ENCODE measurements around the gene TP53I11.

TP53I11 gene

DNA sequence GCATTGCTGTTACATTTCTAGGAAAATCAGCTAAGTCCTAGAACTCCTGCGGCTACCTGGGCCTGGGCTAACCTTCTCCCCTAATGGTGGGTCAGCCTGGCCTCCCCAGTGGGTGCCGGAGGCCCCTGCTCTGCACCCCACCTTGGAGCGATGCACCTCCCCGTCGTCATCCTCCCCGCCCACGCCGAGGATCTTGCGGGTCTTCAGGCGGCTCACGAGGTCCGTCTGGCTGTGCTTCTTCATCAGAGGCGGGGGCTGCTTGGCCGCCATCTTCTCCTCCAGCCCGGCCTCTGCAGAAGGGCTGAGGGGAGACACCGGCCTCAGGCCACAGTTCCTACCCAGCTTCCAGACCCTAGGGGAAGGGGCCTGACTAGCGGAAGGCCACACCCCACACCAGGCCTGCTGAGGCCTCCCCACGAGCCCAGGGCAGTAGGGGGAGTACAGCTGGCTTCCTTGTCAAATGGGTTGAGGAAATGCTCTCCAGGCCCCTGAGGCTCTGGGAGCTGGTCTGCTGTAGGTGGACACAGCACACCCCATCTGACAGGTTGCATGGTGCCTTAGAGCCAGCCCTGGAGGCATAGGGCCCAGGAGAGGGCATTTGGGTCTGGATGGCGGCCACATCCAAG, 12.5 kb downstream of the TP53I11 start:
- no peak for DNase-seq

DNA sequence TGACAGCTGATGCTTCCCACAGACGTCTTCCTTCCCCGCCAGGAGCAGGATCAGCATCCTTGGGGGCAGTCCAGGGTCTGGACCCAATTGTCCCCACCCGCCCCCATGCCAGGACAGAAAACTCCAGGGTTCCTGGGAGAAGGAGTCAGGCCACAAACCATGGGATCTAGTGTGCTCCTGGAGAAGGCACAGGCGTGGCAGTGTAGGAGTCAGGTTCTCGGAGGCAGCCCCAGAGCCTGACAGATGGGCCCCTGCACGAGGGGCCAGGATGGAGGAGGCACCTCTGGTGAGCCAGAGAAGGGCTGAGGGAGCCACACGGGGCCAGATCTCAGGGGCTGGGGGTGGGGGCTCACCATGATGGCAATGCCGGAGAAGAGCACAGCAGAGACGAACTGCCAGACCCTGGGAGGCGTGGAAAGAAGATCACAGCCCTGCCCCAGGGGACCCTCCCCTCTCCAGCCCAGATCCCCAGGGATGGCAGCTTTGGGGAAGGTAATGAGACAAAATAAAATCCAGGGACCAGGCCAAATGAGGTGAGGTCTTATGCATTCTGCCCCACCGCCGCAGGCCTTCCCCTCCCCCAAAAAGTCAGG, 13.6 kb downstream of the TP53I11 start:
- DNase-seq, result no peak

DNA sequence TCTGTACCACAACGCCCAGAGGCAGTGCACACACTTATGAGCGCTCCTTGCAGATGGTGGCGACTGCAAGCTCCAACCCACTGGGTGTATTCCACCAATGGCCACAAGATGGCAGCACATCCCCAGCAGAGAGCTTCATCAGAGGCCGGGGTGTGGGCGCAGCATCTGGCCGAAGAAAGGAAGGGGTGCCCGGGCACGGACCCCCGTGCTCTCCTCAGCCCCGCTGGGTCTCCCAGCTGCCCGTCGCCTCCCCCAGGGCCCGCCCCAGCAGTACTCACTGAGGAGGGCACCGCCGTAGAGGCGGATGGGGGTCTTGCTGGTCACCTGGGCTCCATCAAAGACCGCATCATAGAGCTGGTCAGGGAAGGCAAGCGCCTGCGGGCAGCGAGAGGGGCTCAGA, 14.2 kb downstream of the TP53I11 start:
- DNase-seq, result peak; percentile 91

DNA sequence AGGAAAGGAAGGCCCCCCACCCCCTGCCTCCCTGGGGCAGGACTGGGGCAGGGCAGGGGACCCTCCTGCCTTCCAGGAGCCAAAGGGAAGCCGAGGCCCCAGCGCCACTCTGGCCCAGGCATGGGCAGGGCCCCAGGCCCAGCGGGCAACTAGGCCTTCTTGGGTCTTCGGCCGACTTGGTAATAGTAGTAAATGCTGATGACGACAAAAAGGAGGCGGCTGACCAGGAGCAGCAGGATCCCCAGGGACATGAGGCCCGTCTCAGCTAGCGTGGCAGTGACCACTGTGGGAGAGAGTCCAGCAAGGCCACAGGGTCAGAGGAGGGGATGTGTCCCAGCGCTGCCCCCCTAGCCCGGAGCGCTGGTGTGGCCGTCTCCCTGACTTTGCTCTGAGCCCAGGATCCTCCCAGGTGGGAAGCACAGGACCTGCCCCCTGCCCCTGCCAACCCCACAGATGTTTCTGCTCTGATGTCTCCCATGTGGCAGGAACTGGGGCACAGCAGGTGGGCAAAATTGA, 15.9 kb downstream of the TP53I11 start:
- no peak for DNase-seq

DNA sequence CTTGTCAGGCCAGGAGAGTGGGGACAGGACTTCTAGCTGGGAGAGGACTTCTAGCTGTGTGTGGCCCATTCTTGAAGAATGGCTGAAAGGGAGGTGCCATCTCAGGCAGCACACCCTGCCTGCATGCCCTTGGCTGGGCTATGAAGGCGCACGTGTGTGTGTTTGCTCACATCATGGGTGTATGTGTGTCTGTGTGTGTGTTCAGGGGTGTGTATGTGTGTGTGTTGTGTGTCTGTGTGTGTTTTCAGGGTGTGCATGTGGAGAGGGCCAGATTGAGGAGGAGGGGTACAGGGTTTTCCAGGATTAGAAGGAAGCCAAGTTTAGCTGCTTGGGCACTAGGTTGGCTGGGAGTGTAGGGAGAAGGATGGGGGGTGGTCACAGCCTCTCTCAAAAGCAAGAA, 16.6 kb downstream of the TP53I11 start:
- no peak for DNase-seq

DNA sequence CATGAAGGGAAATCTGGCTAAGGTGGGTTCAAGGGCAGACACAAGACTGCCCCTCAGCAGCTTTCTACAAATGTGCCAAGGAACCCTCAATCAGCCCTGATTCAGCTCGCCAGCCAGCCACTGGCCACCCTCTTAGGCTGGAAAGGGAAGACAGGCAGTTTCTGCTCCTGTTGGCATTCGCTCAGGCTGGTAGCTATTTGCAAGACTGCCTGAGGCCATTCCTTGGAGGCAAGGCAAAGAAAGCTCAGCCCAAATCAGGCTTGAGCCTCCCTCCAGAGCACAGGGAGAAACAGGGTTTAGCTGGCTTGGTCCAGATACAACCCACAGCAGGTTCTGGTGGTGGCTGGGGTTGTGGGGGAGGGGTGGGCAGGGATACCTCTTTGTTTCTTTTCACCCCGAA, 19.2 kb downstream of the TP53I11 start:
- DNase-seq, result no peak

DNA sequence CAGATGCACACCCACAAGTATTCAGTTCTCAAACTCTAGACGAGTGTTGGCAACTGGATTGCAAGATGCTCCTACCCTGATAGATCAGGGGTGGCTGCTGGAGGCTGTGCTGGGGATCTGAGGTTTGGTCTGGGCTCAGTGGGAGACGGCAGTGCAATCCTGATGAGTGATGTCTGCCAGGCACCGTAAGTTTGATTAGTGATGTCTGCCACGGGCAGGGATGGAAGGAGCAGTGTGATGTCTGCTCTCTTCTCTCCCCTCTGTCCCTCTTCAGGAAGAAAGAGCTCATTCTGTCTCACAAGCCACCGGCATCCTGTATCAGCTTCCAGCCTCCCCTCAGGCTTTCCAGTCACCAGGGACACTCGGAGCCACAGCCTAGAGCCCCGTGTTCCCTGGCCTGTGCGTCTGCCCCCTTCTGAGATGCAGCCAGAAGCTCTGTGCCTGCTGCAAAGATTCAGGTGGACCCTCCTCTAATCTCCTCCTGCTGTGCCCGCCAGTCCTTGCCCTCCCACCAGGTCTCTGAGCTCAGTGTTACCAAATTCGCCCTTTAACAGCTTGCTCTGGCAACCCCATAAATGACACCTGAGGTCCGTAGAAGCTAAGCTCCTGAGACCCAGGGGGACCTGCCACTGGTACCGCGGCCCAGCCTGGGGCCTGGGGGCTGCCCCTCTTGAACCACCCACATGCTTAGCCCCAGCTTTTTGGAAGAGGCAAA, 19.9 kb downstream of the TP53I11 start:
- no peak for DNase-seq

DNA sequence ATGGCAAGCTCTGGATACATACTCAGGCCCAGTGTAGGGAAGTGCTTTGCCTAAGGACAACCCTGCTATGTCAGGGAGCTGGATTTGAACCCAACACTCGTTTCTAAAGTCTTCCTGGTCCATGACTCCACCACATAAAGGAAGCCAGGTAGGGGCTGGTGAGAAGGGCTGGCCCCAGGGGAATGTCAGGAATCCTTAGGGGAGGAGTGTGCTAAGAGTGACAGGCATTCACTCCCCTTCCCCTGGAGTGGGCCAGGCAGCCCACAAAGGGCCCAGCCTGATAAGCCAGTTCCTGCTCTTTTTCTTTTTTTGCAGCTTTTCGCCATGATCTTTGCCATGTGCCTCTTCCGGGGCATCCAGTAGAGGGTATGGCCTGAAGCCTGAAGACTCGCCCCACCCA, 21.9 kb downstream of the TP53I11 start:
- no peak for DNase-seq

DNA sequence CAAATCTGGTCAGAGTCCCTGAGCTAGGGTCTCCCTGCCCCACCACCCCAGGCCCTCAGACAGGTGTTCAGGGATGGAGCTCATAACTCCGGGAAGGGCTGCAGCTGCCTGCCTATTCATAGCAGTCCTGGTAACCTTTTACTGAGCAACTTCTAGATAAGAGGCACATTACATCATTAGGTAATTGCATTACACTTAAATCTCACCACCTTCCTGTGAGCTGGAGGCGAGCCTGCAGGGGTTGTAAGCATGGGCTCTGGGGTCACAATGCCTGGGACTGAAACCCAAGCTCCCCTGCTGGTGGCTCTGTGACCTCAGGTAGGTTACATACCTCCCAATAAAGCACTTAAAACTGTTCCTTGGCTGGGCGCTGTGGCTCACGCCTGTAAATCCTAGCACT, 22.5 kb downstream of the TP53I11 start:
- DNase-seq, result no peak

DNA sequence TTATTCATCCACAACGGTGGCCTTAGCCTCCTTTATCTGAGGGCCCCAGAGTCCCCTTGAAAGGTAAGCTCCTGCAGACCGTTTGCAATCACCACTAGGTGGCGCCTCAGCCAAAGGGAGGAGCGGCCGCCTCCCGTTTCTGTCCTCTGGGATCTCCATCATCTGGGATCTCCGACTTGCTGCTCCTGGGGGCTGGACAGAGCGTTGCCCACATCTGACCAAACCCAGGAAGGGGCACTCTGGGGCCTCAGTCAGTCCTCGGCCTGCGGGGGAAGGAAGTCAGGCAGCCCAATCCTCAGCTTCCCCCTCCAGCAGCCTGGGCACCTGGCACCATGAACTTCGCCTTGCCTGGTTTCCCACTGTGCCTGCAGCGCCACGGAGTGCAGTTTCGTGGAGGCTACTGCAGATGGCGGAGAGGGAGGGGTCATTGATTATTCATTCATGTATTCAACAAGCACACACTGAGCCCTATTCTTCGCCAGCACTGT, 23.5 kb downstream of the TP53I11 start:
- DNase-seq, result peak; percentile 84

DNA sequence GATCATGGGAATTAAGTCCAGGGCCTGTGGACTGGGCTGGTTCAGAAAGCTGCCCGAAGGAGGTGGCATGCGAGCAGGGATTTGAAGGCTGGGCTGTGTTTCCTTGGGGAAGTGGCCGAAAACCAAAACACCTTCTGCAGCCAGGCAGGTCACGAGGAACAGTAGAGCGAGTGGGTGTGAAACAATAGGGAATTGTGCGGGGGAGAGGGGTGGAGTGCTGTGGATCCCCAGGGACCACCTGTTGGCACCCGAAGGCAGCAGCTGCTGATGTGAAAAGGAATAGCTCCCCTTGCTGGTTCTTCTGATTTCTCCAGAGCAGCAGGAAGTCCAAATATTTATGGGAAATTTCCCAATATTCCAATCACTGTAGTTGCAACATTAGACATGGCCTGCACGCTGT, 24.6 kb downstream of the TP53I11 start:
- no peak for DNase-seq

DNA sequence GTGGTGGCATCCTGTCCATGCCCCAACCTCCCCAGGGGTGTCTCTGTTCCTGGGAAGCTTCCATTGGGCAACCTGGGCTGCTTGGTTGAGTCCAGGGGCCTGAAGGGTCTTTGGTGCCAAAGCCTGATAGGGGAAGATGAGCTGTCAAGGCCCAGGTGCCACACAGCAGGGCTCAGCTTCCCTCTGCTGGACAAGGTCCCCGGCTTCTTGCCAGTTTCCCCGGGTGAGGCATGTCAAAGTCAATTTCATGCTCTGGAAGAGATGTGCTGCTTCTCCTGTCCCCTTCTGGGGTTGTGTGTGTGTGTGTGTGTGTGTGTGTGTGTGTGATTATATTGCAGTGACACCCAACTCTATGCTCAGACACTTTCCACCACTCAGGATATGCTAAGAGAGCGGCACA, 26.9 kb downstream of the TP53I11 start:
- no peak for DNase-seq

DNA sequence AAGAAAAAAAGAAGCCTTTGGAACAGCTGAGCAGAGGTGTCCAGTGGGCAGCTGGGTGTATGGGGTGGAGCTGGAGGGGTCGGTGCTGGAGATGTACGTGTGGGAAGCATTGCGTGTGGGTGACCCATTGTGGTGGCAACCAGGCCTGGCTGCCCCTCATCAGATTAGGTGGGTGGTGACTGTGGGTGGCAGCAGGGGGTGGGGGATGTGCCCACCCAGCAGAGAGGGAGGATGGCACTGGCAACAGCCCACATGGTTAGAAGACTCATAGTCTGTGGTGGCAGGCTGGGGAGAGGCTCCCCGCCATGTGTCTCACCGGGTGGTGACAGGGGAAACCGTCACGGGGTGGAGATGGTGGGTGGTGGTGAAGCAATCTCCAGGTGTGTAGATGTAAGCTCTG, 27.6 kb downstream of the TP53I11 start:
- DNase-seq, result peak; percentile 66

DNA sequence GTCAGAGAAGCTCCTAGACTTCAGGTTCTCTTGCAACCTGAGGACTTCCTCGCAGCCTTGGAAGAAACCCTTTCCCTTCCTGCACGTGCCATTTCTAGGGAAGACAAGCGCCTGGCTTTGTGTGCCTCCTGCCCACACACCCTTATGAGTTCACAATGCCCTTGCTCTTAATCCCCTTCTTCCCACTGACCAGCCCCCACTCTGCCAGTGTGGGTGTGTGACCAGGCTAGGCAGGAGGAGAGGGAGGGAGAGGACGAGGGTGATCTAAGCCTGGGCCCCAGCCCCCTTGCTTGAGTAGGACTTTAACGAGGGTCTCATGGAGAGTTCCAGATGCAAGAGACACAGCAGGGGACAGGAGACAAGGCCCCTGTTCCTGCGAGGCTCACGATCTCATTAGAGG, 30.2 kb downstream of the TP53I11 start:
- no peak for DNase-seq

DNA sequence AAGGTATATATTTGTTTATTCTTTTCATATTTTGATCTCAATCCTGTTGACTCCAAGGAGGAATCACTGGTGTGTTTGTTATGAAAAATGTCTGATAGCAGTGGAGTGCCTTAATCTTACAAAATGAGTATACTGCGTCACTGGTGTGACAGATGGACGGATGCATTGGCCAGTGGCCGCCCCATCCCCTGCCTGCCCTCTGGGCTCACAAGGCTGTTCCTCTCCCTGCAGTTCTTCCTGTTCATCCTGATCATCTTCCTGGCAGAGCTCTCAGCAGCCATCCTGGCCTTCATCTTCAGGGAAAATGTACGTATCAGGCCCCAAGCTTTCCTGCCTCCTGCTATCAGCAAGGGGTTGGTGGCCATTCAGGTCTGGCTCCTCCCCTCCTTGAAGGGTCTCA, 32.9 kb downstream of the TP53I11 start:
- DNase-seq, result no peak

DNA sequence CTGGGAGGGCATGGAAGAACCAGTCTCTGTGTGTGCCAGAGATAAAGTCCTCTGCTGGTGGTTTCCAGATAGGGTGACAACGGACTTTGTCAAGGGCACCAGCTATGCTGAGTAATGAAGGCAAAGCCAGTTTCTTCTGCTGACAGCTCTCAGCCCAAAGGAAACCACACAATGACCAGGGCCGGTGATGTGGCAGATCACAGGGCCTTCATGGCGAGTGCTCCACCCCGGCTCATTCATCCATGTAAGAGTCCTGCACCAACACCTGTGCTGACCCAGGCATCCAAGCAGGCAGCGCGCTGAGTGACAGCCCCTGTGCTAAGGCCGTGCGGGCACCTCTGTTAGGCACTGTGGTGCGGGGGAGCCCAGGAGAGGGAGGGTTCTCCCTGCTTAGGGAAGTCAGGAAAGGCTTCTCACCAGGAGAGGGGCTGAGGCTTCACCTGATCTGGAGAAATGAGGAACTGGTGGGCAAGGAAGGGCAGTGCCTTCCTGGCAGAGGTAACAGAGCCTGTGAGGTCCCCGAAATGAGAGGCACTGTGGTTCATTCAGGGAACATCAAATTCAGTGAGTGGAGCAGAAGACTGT, 33.8 kb downstream of the TP53I11 start:
- DNase-seq, result peak; percentile 96

DNA sequence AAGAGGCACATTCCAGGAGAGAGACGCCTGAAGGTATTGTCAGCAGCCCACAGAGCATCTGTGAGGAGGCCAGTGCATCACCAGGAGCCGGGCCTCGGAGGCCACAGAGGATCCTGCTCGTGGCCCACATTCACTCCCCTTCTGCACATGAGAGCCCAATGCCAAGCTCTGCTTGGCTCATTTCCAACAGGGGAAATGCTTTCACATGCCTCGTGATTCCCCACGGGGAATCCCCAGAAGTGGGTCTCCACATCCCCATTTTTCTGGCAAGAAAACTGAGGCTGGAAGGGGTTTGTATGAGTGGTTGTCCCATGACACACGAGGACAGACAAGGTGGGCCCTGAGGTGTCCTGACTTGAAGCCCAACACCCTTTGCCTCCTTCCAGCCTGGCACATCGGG, 34.4 kb downstream of the TP53I11 start:
- DNase-seq, result no peak

DNA sequence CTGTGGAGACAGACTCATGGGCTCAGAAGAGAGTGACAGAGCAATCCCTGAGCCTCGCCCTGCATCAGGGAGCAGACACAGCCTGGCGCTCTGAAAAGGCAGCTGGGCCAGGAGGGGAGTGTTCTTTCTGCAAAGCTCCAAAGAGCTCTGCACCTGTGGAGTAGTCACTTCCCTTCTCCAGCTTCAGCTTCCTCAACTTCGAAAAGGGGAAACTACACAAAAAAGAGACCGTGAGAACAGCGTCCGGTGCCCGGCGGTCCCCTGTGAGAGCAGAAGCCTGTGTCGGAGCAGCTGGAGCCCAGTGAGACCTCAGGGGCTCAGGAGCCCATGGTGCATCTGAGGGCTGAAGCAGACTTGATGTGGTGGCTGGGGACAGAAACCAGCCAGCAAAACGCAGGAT, 35.1 kb downstream of the TP53I11 start:
- DNase-seq, result peak; percentile 73

DNA sequence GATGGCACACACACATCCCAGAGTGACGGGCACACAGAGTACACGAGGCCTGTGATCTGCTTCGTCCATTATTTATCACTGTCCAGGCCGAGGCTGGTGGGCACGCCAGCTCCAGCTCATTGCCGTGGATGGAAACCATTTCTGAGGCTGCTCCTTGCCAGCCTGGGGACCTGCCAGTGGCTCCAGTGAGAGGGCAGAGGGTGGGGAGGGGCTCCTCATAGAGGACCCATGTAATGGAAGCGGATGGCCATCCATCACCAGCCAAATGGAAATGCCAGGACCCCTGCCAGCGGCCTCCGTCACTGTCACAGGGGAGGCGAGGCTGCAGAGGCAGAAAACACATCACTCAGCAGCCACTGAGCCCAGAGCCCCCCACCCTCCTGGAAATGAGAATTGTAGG, 35.7 kb downstream of the TP53I11 start:
- DNase-seq, result no peak

DNA sequence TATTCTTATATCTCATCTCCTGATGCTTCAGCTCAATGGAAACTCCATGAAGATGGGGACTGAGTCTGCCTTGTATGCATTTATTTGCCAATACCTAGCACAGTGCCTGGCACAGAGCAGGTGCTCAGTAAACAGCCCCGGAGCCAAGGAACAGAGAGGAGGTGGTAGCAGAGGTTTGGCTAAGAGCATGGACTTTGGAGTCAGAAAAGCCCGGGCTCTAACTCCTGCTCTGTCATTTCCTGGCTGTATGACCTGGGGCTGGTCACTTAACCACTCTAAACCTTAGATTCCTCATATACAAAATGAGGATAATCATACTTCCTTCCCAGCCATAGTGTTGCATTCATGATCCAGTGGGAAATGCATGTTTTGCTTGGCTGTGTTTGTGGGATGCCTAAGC, 36.6 kb downstream of the TP53I11 start:
- no peak for DNase-seq

DNA sequence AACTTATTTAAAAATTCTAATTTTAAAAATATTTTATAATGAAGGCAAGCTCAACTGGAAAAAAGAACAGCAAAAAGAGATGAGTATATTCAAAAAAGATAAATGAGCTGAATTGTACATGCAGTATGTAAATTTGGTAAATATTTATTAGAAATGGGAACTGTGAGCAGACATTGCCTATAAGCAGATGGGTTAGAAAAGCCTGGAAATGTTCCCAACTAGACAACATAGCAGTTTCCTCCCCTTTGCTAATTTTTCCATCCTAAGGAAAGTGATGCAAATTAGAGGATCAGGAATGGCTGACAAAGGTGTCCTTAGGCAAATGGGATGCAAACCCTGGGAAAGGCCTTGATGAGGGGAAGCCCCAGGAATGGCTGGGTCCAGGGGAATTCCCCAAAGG, 37.2 kb downstream of the TP53I11 start:
- DNase-seq, result no peak

DNA sequence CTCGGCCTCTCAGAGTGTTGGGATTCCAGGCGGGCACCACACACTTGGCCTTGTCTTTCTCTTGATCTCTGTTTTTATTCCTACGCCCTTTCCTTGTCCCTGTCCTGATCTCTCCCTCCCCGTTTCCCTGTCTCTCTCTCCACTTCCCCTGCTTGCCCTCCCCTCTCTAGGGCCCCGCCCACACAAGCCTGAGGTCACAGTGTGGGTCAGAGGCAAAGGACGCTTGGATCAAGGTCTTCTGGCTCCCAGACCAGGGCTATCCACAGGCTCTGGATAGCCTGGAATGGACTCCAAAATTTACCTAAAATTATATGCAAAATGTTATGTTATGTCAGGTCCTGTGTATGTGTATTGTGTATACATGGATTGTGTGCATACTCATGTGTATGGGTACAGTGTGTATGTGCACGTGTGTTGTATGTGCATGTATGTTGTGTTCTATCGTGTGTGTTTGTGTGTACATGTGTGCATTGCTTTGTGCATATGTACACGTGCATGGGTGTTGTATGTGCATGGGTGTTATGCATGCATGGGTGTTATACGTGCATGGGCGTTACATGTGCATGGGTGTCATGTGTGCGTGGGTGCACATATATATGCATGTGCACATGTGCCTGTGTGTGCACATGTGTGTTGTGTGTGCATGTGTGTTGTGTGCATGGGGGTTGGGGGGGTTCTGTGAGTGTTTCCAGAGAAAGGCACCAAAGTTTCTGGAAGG, 38.3 kb downstream of the TP53I11 start:
- DNase-seq, result no peak
